Measurements from ENCODE around the gene SAP30BP. TPM values are rescaled to one million over a fixed set of nuclear protein-coding genes. Genes with fewer than 3 reads are reported as not detected.

SAP30BP gene
- total RNA-seq, 1 donor from 2014 or later, result 59.9 TPM

DNA sequence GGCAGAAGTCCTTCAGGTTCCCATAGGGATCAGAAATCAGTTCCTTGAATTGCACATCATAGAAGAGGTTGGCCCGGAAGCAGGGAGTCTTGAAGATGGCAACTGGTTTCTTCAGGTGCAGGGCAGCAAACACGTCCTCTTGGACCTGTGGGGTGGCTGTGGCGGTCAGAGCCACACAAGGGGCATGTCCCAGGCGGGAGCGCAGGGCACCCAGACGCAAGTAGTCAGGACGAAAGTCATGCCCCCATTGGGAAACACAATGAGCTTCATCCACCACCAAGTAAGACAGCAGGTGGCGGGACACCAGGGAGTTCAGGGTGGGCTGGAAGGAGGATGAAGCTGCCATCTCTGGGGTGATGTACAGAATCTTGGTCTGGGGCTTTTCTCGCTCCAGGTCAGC lies 4.6 kb upstream of the SAP30BP start:
- H3K9me3 Mint-ChIP-seq (ENCODE audit: low read depth), result no peaks in the 10 kb centered on the region
- H3K36me3 Mint-ChIP-seq (ENCODE audit: low read depth), result peaks cover 6% of the 10 kb centered on the region
- peaks cover 9% of the 10 kb centered on the region for H3K4me1 Mint-ChIP-seq (ENCODE audit: low read depth)
- TF ChIP-seq, protein P1, sequence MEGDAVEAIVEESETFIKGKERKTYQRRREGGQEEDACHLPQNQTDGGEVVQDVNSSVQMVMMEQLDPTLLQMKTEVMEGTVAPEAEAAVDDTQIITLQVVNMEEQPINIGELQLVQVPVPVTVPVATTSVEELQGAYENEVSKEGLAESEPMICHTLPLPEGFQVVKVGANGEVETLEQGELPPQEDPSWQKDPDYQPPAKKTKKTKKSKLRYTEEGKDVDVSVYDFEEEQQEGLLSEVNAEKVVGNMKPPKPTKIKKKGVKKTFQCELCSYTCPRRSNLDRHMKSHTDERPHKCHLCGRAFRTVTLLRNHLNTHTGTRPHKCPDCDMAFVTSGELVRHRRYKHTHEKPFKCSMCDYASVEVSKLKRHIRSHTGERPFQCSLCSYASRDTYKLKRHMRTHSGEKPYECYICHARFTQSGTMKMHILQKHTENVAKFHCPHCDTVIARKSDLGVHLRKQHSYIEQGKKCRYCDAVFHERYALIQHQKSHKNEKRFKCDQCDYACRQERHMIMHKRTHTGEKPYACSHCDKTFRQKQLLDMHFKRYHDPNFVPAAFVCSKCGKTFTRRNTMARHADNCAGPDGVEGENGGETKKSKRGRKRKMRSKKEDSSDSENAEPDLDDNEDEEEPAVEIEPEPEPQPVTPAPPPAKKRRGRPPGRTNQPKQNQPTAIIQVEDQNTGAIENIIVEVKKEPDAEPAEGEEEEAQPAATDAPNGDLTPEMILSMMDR (IDR thresholded peaks at IDR 0.05), result no peak
- H3K27ac Mint-ChIP-seq (ENCODE audit: unreplicated experiment), result no peak overlapping the region
- H3K27me3 Mint-ChIP-seq (ENCODE audit: low read depth), result no peaks in the 10 kb centered on the region
- no peak overlapping the region for H3K4me3 Mint-ChIP-seq (ENCODE audit: unreplicated experiment)
- DNase-seq (ENCODE audit: low spot score), result no peak

DNA sequence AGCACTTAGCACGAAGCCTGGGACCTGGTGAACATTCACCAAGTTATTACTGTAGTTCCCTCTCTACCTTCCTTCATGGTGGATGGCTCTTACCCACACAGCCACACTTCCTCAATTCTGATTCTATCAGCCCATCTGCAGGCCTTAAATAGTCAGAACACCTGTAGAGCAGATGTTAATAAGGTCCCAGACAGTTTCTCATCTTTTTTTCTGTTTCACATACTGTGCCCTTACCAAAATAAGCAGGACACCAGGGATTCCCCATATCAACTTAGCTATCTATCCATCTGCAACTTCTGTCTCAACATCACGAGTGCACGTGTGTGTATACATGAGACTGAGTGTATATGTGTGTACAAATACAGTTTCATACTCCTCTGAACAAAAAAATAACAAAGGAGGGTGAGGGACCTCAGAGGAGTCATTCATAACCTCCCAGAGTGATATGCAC lies 3.0 kb upstream of the SAP30BP start:
- Mint-ChIP-seq H3K4me1 (ENCODE audit: low read depth) (peaks cover 17% of the 10 kb centered on the region), H3K27me3 (ENCODE audit: low read depth) (no peaks in the 10 kb centered on the region), H3K9me3 (ENCODE audit: low read depth) (no peaks in the 10 kb centered on the region), H3K36me3 (ENCODE audit: low read depth) (peaks cover 10% of the 10 kb centered on the region), H3K4me3 (ENCODE audit: unreplicated experiment) (no peak overlapping the region), H3K27ac (ENCODE audit: unreplicated experiment) (no peak overlapping the region)
- TF ChIP-seq, protein P1 (IDR thresholded peaks at IDR 0.05), result no peak
- DNase-seq (ENCODE audit: low spot score), result no peak

DNA sequence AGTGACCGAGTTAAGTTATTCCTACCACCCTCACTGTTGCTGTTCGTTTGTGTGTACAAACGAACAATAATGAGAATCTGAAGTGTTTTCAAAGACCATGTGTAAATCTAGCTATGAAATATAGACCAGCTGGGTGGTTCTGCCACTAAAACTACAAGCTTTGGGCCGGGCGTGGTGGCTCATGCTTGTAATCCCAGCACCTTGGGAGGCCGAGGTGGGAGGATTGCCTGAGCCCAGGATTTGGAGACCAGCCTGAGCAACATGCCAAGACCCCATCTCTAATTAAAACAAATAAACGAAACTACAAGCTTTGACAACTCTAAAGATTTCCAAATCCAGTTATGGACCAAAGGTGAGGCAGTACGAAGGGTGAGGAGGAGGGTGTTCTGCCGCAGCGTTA lies 1.2 kb upstream of the SAP30BP start:
- DNase-seq (ENCODE audit: low spot score), result no peak
- TF ChIP-seq, protein P1 (IDR thresholded peaks at IDR 0.05), result no peak
- Mint-ChIP-seq H3K27me3 (ENCODE audit: low read depth) (no peaks in the 10 kb centered on the region), H3K9me3 (ENCODE audit: low read depth) (no peaks in the 10 kb centered on the region), H3K27ac (ENCODE audit: unreplicated experiment) (peak overlapping the region; percentile 4), H3K36me3 (ENCODE audit: low read depth) (peaks cover 18% of the 10 kb centered on the region), H3K4me1 (ENCODE audit: low read depth) (peaks cover 24% of the 10 kb centered on the region), H3K4me3 (ENCODE audit: unreplicated experiment) (no peak overlapping the region)

DNA sequence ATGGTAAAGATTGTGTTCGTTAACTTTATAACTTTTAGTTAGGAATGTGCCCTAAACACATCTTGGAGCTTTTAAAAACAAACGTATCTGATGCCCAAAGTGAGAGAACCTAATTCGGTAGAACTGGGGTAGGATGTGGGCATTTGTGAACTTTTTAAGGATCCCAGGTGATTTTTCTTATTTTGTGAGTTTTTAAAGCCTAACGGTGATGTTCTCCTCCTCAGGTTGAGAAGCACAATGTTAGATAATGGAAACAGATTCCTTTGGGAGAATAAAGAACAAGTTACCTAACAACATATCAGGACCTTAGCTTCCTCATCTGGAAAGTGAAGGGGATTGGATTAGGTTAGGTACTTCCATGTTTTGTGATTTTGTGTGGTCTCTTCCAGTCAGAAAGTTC lies 687 bp downstream of the SAP30BP start:
- TF ChIP-seq, protein P1 (IDR thresholded peaks at IDR 0.05), result no peak
- Mint-ChIP-seq H3K27ac (ENCODE audit: unreplicated experiment) (no peak overlapping the region), H3K9me3 (ENCODE audit: low read depth) (no peaks in the 10 kb centered on the region), H3K36me3 (ENCODE audit: low read depth) (peaks cover 13% of the 10 kb centered on the region), H3K4me1 (ENCODE audit: low read depth) (peaks cover 24% of the 10 kb centered on the region), H3K4me3 (ENCODE audit: unreplicated experiment) (no peak overlapping the region), H3K27me3 (ENCODE audit: low read depth) (no peaks in the 10 kb centered on the region)
- no peak for DNase-seq (ENCODE audit: low spot score)

DNA sequence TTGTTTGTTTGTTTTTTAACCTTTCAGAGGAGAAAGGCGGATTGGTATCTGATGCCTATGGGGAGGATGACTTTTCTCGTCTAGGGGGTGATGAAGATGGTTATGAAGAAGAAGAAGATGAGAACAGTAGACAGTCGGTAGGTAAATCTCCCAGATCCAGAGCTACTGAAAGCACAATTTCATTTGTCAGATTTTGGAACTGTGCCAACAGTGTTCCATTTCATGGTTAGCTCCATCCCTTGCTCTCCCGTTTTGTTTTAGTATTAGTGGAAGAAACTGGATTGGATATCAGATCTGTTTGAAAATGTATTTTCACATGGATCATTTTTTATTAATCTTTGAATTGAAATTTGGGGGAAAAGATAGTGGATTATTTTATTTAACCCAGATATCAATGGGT lies 1.4 kb downstream of the SAP30BP start:
- Mint-ChIP-seq H3K9me3 (ENCODE audit: low read depth) (no peaks in the 10 kb centered on the region), H3K4me3 (ENCODE audit: unreplicated experiment) (no peak overlapping the region), H3K36me3 (ENCODE audit: low read depth) (peaks cover 13% of the 10 kb centered on the region), H3K27me3 (ENCODE audit: low read depth) (no peaks in the 10 kb centered on the region), H3K4me1 (ENCODE audit: low read depth) (peaks cover 24% of the 10 kb centered on the region), H3K27ac (ENCODE audit: unreplicated experiment) (no peak overlapping the region)
- TF ChIP-seq, protein P1 (IDR thresholded peaks at IDR 0.05), result no peak
- DNase-seq (ENCODE audit: low spot score), result no peak
